MCF 10A (cell line): ENCODE results near the gene TRPM3. TPM values are rescaled to one million over a fixed set of nuclear protein-coding genes. Genes with fewer than 3 reads are reported as not detected.

Experiments
- BruUV-seq: library from RNA; stranded (reverse); fragments of 400-500 nt; replicated peaks from 2 replicates; lab custom pipeline; 2021; lab: Mats Ljungman, UMichigan
- CTCF ChIA-PET: fragments of 300-600 bp; sonication (Branson Sonifier 250); formaldehyde crosslinking; extraction: SDS; loops from one replicate; lab custom pipeline; 2021; ENCODE audit warnings: antibody characterized with exemption, inconsistent platforms; lab: Yijun Ruan, JAX
- POLR2A ChIA-PET: fragments of 300-600, 350-650 bp; sonication (Branson Sonifier 250); formaldehyde crosslinking; extraction: SDS; loops from one replicate; lab custom pipeline; 2020; ENCODE audit warnings: antibody characterized with exemption, inconsistent platforms; lab: Yijun Ruan, JAX
- DNase-seq: peaks from one replicate; pipeline ENCODE4 v3.0.0-alpha.2; 2018; ENCODE audit not compliant: unreplicated experiment
- H3K27ac Mint-ChIP-seq: one replicate; pipeline ENCODE4 v1.8.0; 2022; ENCODE audit warnings: mild to moderate bottlenecking, low read depth, mixed read lengths; ENCODE audit not compliant: unreplicated experiment
- H3K27me3 Mint-ChIP-seq: one replicate; pipeline ENCODE4 v1.8.0; 2022; ENCODE audit warnings: mixed read lengths; ENCODE audit not compliant: insufficient read depth, unreplicated experiment
- H3K36me3 Mint-ChIP-seq: one replicate; pipeline ENCODE4 v1.8.0; 2022; ENCODE audit warnings: mild to moderate bottlenecking, moderate library complexity, mixed read lengths; ENCODE audit not compliant: insufficient read depth, unreplicated experiment
- H3K4me1 Mint-ChIP-seq: one replicate; pipeline ENCODE4 v1.8.0; 2022; ENCODE audit warnings: mixed read lengths; ENCODE audit not compliant: insufficient read depth, unreplicated experiment
- H3K4me3 Mint-ChIP-seq: one replicate; pipeline ENCODE4 v1.8.0; 2022; ENCODE audit warnings: mild to moderate bottlenecking, moderate library complexity, mixed read lengths; ENCODE audit not compliant: unreplicated experiment
- H3K9me3 Mint-ChIP-seq: one replicate; pipeline ENCODE4 v1.8.0; 2022; ENCODE audit warnings: mixed read lengths; ENCODE audit not compliant: unreplicated experiment
- CTCF ChIP-seq: fragments of 200-600 bp; IDR thresholded peaks from one replicate; pipeline ENCODE4 v1.8.0; 2022; ENCODE audit warnings: antibody characterized with exemption, mild to moderate bottlenecking; ENCODE audit not compliant: unreplicated experiment
- intact Hi-C: fragments of 100-400 bp; cut with micrococcal nuclease; formaldehyde crosslinking; loops from 2 replicates; pipeline ENCODE4 v1.14.1; 2022
- total RNA-seq: library from RNA; stranded (reverse); gene quantifications from 2 replicates; pipeline ENCODE4 v1.2.3, GENCODE V29; 2022

TRPM3 gene
- total RNA-seq, 1 experiment from 2014 or later = 0.44 TPM

GRCh38 chr9:71097671-71098070 is 23.8 kb downstream of the TRPM3 start:
- H3K4me3 Mint-ChIP-seq = no peak overlapping the region
- H3K36me3 Mint-ChIP-seq = no peaks in the 10 kb centered on the region
- no peaks in the 10 kb centered on the region for H3K4me1 Mint-ChIP-seq
- intact Hi-C loops = no loop called here
- peaks cover 87% of the 10 kb centered on the region for H3K27me3 Mint-ChIP-seq
- no peak for DNase-seq
- POLR2A ChIA-PET = no interaction called here
- CTCF ChIA-PET = interaction anchor here (0.6 to 1.2 kb wide), 2 partner anchors 12 to 37 kb away, joined by 3 to 5 read pairs; no protein-coding TSS in a partner anchor
- no TSS peak for BruUV-seq
- no peak for TF ChIP-seq CTCF
- no peaks in the 10 kb centered on the region for H3K9me3 Mint-ChIP-seq
- no peak overlapping the region for H3K27ac Mint-ChIP-seq

- peaks cover 81% of the 10 kb centered on the region for H3K27me3 Mint-ChIP-seq
- H3K9me3 Mint-ChIP-seq = no peaks in the 10 kb centered on the region
- intact Hi-C loops = no loop called here
- ChIA-PET POLR2A (no interaction called here), CTCF (no interaction called here)
- H3K4me1 Mint-ChIP-seq = no peaks in the 10 kb centered on the region
- no peak overlapping the region for H3K27ac Mint-ChIP-seq
- H3K4me3 Mint-ChIP-seq = no peak overlapping the region
- no peak for TF ChIP-seq CTCF
- no peaks in the 10 kb centered on the region for H3K36me3 Mint-ChIP-seq
- no TSS peak for BruUV-seq
- no peak for DNase-seq
Measured at GRCh38 chr9:71096421-71097108, 24.9 kb downstream of the TRPM3 start.

- no peaks in the 10 kb centered on the region for H3K4me1 Mint-ChIP-seq
- no peak overlapping the region for H3K27ac Mint-ChIP-seq
- CTCF ChIA-PET = interaction anchor here (0.6 kb wide), 1 partner anchor 724 kb away, joined by 3 read pairs; no protein-coding TSS in a partner anchor
- BruUV-seq = no TSS peak
- peaks cover 6% of the 10 kb centered on the region for H3K36me3 Mint-ChIP-seq
- H3K9me3 Mint-ChIP-seq = no peaks in the 10 kb centered on the region
- H3K4me3 Mint-ChIP-seq = no peak overlapping the region
- peaks cover 75% of the 10 kb centered on the region for H3K27me3 Mint-ChIP-seq
- no peak for DNase-seq
- intact Hi-C loops = no loop called here
- no peak for TF ChIP-seq CTCF
- POLR2A ChIA-PET = no interaction called here
Measured at GRCh38 chr9:71094708-71095251, 26.6 kb downstream of the TRPM3 start.

- Mint-ChIP-seq H3K9me3 (no peaks in the 10 kb centered on the region), H3K4me3 (no peak overlapping the region), H3K27ac (no peak overlapping the region), H3K27me3 (peaks cover 79% of the 10 kb centered on the region), H3K4me1 (no peaks in the 10 kb centered on the region), H3K36me3 (peaks cover 6% of the 10 kb centered on the region)
- POLR2A ChIA-PET = no interaction called here
- DNase-seq = no peak
- CTCF ChIA-PET = no interaction called here
- TF ChIP-seq CTCF = no peak
- no TSS peak for BruUV-seq
- intact Hi-C loops = no loop called here
Measured at GRCh38 chr9:71090896-71091295, 30.5 kb downstream of the TRPM3 start.
